ENCODE measurements around the gene PLA2R1.

DNA sequence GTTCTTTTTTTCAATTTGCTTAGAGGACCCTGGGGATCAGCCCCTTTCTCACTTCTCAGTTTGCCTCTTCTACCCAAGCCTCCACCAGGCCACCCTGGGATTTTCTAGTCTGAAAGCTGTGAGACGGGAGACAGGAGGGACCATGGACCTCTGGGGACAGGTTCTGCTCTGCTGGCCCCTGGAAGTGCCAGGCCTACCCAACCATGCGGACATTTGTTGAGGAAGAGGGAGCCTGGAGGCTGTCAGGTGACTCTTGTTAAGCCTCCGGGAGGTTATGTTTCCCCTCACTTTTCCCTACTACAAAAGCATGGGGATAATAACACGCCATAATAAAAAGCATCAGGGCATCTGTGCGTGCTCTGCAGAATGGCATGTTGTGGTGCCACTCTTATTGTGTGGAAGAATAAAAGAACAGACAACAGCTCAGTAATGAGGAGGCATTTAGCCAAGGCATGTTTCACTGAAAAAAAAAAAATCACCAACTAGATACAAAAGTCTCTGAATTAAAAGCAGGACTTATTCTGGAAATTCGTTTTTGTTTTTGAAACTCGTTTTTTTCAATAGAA is 48.3 kb upstream of the PLA2R1 start:
- TF ChIP-seq CTCF (IDR thresholded peaks at IDR 0.05) (no peak), EP300 (IDR thresholded peaks at IDR 0.05) (no peak), RCOR1 (IDR thresholded peaks at IDR 0.05; ENCODE audit: low read depth, low read length) (no peak), POLR2A (IDR thresholded peaks at IDR 0.05; ENCODE audit: low read length) (no peak), RNF2 (IDR thresholded peaks at IDR 0.05; ENCODE audit: borderline replicate concordance, low read depth) (no peak), MAZ (IDR thresholded peaks at IDR 0.05; ENCODE audit: borderline replicate concordance, low read depth, low read length) (no peak), MAFK (IDR thresholded peaks at IDR 0.05; ENCODE audit: partially characterized antibody) (no peak)
- TF ChIP-seq, protein P1, sequence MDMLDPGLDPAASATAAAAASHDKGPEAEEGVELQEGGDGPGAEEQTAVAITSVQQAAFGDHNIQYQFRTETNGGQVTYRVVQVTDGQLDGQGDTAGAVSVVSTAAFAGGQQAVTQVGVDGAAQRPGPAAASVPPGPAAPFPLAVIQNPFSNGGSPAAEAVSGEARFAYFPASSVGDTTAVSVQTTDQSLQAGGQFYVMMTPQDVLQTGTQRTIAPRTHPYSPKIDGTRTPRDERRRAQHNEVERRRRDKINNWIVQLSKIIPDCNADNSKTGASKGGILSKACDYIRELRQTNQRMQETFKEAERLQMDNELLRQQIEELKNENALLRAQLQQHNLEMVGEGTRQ (IDR thresholded peaks at IDR 0.05): no peak

Measured in A549 (cell line).